Uterus (tissue), 2 donors: ENCODE data around the gene IGFALS.

ENCODE experiments used
- CTCF ChIP-seq, 4 experiments: fragments of 200-600 bp in 2 of 4; fragments of 450-650 bp in 2 of 4; sonication (generic) in 2 of 4; IDR thresholded peaks; one replicate each; pipeline ENCODE4 v1.5.1; 2016 to 2019; ENCODE audit warnings: antibody characterized with exemption in 4 of 4, mild to moderate bottlenecking in 2 of 4, moderate library complexity in 1 of 4
- POLR2A ChIP-seq, 2 donors: fragments of 450-650 bp; IDR thresholded peaks; one replicate each; pipeline ENCODE4 v1.6.1; 2016; ENCODE audit warnings: antibody characterized with exemption in 2 of 2, mild to moderate bottlenecking in 1 of 2, moderate library complexity in 1 of 2

GRCh38 chr16:1815461-1815860 is 22.0 kb upstream of the IGFALS start:
- no peak for TF ChIP-seq CTCF (IDR thresholded peaks at IDR 0.05)
- no peak for TF ChIP-seq POLR2A (IDR thresholded peaks at IDR 0.05)
